ENCODE results near the gene ABCA13.

DNA sequence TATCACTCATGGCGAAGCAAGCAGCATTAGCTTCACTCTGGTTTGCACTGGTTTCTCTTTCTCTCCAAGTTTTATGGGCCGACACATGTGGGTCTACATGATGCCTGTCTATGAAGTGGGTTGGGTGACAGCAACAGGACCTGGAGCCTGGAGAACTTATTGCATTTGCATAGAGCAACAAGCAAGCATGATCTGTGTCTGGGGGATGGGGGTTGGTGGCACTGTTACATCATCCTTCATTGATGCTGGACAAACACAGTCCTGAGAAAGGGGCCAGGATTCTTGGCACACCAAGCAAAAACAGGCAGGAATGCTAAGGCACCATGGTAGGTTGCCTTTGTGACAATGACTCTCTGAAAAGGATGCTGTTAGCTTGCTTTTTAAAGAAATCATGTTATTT, 486.9 kb downstream of the ABCA13 start:
- no peak for TF ChIP-seq POLR2AphosphoS5 (IDR thresholded peaks at IDR 0.05; ENCODE audit: low read depth, low read length)
- TF ChIP-seq, protein P1, sequence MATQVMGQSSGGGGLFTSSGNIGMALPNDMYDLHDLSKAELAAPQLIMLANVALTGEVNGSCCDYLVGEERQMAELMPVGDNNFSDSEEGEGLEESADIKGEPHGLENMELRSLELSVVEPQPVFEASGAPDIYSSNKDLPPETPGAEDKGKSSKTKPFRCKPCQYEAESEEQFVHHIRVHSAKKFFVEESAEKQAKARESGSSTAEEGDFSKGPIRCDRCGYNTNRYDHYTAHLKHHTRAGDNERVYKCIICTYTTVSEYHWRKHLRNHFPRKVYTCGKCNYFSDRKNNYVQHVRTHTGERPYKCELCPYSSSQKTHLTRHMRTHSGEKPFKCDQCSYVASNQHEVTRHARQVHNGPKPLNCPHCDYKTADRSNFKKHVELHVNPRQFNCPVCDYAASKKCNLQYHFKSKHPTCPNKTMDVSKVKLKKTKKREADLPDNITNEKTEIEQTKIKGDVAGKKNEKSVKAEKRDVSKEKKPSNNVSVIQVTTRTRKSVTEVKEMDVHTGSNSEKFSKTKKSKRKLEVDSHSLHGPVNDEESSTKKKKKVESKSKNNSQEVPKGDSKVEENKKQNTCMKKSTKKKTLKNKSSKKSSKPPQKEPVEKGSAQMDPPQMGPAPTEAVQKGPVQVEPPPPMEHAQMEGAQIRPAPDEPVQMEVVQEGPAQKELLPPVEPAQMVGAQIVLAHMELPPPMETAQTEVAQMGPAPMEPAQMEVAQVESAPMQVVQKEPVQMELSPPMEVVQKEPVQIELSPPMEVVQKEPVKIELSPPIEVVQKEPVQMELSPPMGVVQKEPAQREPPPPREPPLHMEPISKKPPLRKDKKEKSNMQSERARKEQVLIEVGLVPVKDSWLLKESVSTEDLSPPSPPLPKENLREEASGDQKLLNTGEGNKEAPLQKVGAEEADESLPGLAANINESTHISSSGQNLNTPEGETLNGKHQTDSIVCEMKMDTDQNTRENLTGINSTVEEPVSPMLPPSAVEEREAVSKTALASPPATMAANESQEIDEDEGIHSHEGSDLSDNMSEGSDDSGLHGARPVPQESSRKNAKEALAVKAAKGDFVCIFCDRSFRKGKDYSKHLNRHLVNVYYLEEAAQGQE (IDR thresholded peaks at IDR 0.05; ENCODE audit: insufficient read depth in 1 of 2, low read depth in 2 of 2, low read length in 2 of 2) = no peak
